Neural crest cell (in vitro differentiated cells): ENCODE data around the gene LIN28A. TPM values are rescaled to one million over a fixed set of nuclear protein-coding genes. Genes with fewer than 3 reads are reported as not detected.

Experiments
- DNase-seq: peaks from one replicate; pipeline ENCODE4 v3.0.0; 2021; ENCODE audit warnings: low read depth, mixed read lengths, low spot score
- H3K27ac Mint-ChIP-seq: one replicate; pipeline ENCODE4 v1.8.0; 2021; ENCODE audit warnings: mild to moderate bottlenecking, mixed read lengths; ENCODE audit not compliant: unreplicated experiment
- H3K27me3 Mint-ChIP-seq: 2 replicates; pipeline ENCODE4 v1.8.0; 2021; ENCODE audit warnings: low read depth, mild to moderate bottlenecking, mixed read lengths
- H3K36me3 Mint-ChIP-seq: 2 replicates; pipeline ENCODE4 v1.8.0; 2021; ENCODE audit warnings: low read depth, mild to moderate bottlenecking, mixed read lengths
- H3K4me1 Mint-ChIP-seq: 2 replicates; pipeline ENCODE4 v1.8.0; 2021; ENCODE audit warnings: mixed read lengths
- H3K4me3 Mint-ChIP-seq: one replicate; pipeline ENCODE4 v1.8.0; 2021; ENCODE audit warnings: mild to moderate bottlenecking, mixed read lengths
- H3K9me3 Mint-ChIP-seq: 2 replicates; pipeline ENCODE4 v1.8.0; 2021; ENCODE audit warnings: mixed read lengths
- total RNA-seq: library from RNA; stranded (reverse); gene quantifications from 2 replicates; pipeline ENCODE4 v1.2.1, GENCODE V29; 2021
- TF ChIP-seq, protein P1 (sequence below): fragments of 200-600 bp; sonication (generic); conservative IDR thresholded peaks from 2 replicates; pipeline ENCODE4 v1.5.0; 2021; ENCODE audit warnings: antibody characterized with exemption, mild to moderate bottlenecking

The LIN28A gene
- total RNA-seq, 1 donor from 2014 or later, result 445 TPM

DNA sequence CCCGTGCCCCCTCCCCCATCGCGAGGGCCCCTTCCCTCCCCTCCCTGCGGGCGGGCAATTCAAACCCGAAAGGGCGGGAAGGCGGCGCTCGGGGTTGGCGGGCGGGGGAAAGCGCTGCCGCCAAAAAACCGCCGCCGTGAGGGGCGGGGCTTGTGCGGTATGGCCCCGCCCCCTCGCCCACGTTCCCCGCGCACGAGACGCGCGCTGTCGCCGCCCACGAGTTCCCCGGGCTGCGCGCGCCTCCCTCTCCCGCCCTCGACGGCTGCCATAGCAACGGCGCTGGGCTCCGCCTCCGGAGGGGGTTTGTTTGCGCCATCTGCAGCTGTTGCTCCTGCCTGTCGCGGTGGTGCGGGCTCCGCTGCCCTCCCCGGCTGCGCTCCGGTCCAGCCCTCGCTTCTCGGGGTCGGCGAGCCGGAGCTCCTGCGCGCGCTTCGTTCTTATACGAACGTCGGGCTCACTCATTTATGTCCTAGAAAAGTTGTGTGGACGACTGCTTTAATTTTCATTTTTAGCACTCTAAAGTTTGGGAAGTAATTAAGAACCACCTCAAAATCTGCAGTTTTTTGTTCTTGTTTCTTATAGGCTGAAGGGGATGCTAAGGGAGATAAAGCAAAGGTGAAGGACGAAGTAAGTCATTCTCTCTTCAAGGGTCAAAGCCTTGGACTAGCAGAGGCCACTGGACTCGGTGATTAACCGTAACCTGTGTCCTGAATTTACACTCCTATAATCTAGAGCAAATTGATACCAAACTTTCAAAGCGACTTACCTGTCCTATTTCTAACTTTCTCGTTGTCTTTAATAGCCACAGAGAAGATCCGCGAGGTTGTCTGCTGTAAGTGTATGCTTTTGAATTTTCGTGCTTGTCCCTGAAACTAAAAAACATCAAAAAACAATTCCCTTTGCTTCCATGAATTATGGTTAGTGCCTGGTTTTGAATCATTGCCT is 62.6 kb downstream of the LIN28A start:
- Mint-ChIP-seq H3K4me3 (peak overlapping the region; percentile 96), H3K36me3 (peaks cover 33% of the 10 kb centered on the region), H3K4me1 (peaks cover 72% of the 10 kb centered on the region)

DNA sequence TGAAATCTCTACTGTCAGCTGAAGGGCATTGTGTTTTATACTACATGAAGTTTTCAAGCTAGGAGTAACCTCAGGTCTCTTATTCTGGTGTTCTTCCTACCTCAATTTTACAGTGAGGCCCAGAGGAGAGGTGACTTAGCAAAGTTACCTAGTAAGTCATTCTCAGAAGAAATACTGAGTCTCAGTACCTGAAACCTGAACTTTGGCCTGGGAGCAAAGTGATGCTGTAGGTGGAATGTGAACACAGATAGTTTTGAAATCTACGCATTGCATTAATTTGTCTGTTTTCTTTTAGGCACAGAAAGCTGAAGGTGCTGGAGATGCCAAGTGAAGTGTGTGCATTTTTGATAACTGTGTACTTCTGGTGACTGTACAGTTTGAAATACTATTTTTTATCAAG is 64.2 kb downstream of the LIN28A start:
- H3K27ac Mint-ChIP-seq, result peak overlapping the region; percentile 62
- peaks cover 59% of the 10 kb centered on the region for H3K4me1 Mint-ChIP-seq
- peaks cover 39% of the 10 kb centered on the region for H3K36me3 Mint-ChIP-seq
- DNase-seq, result no peak
- TF ChIP-seq, protein P1, sequence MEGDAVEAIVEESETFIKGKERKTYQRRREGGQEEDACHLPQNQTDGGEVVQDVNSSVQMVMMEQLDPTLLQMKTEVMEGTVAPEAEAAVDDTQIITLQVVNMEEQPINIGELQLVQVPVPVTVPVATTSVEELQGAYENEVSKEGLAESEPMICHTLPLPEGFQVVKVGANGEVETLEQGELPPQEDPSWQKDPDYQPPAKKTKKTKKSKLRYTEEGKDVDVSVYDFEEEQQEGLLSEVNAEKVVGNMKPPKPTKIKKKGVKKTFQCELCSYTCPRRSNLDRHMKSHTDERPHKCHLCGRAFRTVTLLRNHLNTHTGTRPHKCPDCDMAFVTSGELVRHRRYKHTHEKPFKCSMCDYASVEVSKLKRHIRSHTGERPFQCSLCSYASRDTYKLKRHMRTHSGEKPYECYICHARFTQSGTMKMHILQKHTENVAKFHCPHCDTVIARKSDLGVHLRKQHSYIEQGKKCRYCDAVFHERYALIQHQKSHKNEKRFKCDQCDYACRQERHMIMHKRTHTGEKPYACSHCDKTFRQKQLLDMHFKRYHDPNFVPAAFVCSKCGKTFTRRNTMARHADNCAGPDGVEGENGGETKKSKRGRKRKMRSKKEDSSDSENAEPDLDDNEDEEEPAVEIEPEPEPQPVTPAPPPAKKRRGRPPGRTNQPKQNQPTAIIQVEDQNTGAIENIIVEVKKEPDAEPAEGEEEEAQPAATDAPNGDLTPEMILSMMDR, result no peak
- peaks cover 16% of the 10 kb centered on the region for H3K27me3 Mint-ChIP-seq
- H3K4me3 Mint-ChIP-seq, result peak overlapping the region; percentile 96
- H3K9me3 Mint-ChIP-seq, result no peaks in the 10 kb centered on the region

More for the DNA sequence above, 62.6 kb downstream of the LIN28A start:
- TF ChIP-seq, protein P1, result no peak
- H3K9me3 Mint-ChIP-seq, result no peaks in the 10 kb centered on the region
- peak overlapping the region; percentile 88 for H3K27ac Mint-ChIP-seq
- peaks cover 16% of the 10 kb centered on the region for H3K27me3 Mint-ChIP-seq
- peak; percentile 83 for DNase-seq

DNA sequence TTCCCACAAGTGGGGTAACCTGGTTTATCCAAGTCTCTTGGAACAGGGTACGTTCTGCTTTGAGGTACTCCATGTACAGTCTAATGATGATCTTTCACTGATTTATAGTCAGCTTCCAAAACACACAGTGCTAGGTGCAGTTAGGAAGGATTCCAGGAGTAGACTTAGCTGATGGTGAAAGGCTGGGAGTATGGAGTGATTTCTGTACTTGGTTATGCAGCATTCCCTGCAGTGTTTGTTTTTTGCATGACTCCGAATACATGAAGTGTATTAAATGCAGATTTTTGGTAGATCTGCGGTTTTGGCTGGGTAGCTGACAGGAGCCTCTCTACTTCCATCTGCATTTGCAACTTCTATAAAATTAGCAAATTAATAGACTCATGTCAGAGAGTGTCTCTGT is 65.4 kb downstream of the LIN28A start:
- Mint-ChIP-seq H3K27me3 (peaks cover 16% of the 10 kb centered on the region), H3K4me1 (peaks cover 48% of the 10 kb centered on the region), H3K9me3 (no peaks in the 10 kb centered on the region), H3K36me3 (peaks cover 39% of the 10 kb centered on the region), H3K27ac (no peak overlapping the region), H3K4me3 (peak overlapping the region; percentile 83)
- DNase-seq, result no peak
- TF ChIP-seq, protein P1, result no peak

DNA sequence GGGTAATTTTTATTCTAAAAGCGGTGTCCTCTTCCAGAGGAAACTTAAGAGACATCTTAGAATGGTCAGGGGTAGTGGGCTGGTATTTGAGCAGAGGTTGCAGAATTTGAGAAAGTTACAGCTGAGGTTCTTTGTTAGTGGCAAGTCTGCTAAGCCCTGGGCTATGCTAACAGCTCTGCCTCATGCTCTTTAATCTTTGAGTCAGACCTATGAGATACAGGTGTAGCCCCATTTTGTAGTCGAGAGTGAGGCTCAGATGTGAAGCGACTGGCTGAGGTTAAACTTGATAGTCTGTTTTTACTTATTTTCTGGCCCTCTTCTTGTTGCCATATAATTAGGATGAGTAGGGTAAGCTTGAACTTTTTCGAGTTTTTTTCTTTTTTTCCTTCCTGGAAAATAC is 66.3 kb downstream of the LIN28A start:
- Mint-ChIP-seq H3K27me3 (peaks cover 11% of the 10 kb centered on the region), H3K4me3 (peak overlapping the region; percentile 82), H3K27ac (no peak overlapping the region), H3K36me3 (peaks cover 39% of the 10 kb centered on the region), H3K9me3 (no peaks in the 10 kb centered on the region), H3K4me1 (peaks cover 38% of the 10 kb centered on the region)
- TF ChIP-seq, protein P1, result no peak
- no peak for DNase-seq

- Mint-ChIP-seq H3K9me3 (no peaks in the 10 kb centered on the region), H3K4me3 (peak overlapping the region; percentile 82), H3K27me3 (peaks cover 7% of the 10 kb centered on the region), H3K27ac (no peak overlapping the region), H3K36me3 (peaks cover 37% of the 10 kb centered on the region), H3K4me1 (peaks cover 38% of the 10 kb centered on the region)
- TF ChIP-seq, protein P1, result no peak
- DNase-seq, result no peak
These were observed 67.0 kb downstream of the LIN28A start for GRCh38 chr1:26477446-26478152.
